Activated CD8-positive, alpha-beta T cell treated with anti-CD3 and anti-CD28 coated beads, Interleukin-2, amount 10 ng/mL, durations not matched to agents 7 days and 5 days (primary cell): ENCODE data around the gene DYRK4. TPM values are rescaled to one million over a fixed set of nuclear protein-coding genes. Genes with fewer than 3 reads are reported as not detected.

Experiments
- total RNA-seq, 2 experiments: library from RNA; stranded (reverse); gene quantifications; one replicate each; pipeline ENCODE4 v1.2.3, GENCODE V29; 2021

The DYRK4 gene
- total RNA-seq, 2 experiments from 2014 or later = 27.7 to 28.1 TPM

Other genes starting within 250 kb of the DYRK4 start
- gene TIGAR, start 241.0 kb upstream of the DYRK4 start, total RNA-seq = 10 to 100 TPM; 14.7 to 15.8 TPM
- gene FGF23, start 182.5 kb upstream of the DYRK4 start, total RNA-seq = not detected
- not detected for gene FGF6, start 116.4 kb upstream of the DYRK4 start, total RNA-seq
- 10 to 100 TPM; 44.6 to 55.6 TPM for gene RAD51AP1, start 23.3 kb upstream of the DYRK4 start, total RNA-seq
- gene AKAP3, start 86.8 kb downstream of the DYRK4 start, total RNA-seq = 1 to 10 TPM; 2.6 to 2.8 TPM
- gene NDUFA9, start 86.9 kb downstream of the DYRK4 start, total RNA-seq = 100 to 1,000 TPM; 112 to 120 TPM
- under 1 TPM; 0.76 to 0.84 TPM for gene GALNT8, start 158.2 kb downstream of the DYRK4 start, total RNA-seq